GM12878 (cell line): ENCODE data around the gene ORMDL1. TPM values are rescaled to one million over a fixed set of nuclear protein-coding genes. Genes with fewer than 3 reads are reported as not detected.

Experiments used
- ATAC-seq: fragments of 200-7000 bp; cut with Tn5 transposase; 3 replicates; pipeline ENCODE4 v1.9.1; 2020; ENCODE audit warnings: mild to moderate bottlenecking, moderate library complexity
- BruUV-seq: library from RNA; stranded (reverse); fragments of 400-500 nt; replicated peaks from 2 replicates; lab custom pipeline; 2021; lab: Mats Ljungman, UMichigan
- CTCF ChIA-PET: fragments of 300-600 bp; sonication (Branson Sonifier 250); formaldehyde crosslinking; extraction: SDS; loops from one replicate; lab custom pipeline; 2021; ENCODE audit warnings: inconsistent platforms; lab: Yijun Ruan, JAX
- POLR2A ChIA-PET: fragments of 350-600 bp; formaldehyde crosslinking; extraction: SDS; loops from one replicate; lab custom pipeline; 2021; ENCODE audit warnings: inconsistent platforms; lab: Charles Lee
- RAD21 ChIA-PET: fragments of 300-600 bp; sonication (Branson Sonifier 250); formaldehyde crosslinking; loops from one replicate; lab custom pipeline; 2023; ENCODE audit warnings: antibody characterized with exemption; ENCODE audit not compliant: unreplicated experiment; lab: Charles Lee
- SMC1A ChIA-PET: fragments of 300-600 bp; sonication (Branson Sonifier 250); formaldehyde crosslinking; loops from one replicate; lab custom pipeline; 2023; ENCODE audit not compliant: unreplicated experiment, uncharacterized antibody; lab: Charles Lee
- DNase-seq: peaks from one replicate; pipeline ENCODE4 v3.0.0-alpha.2; 2011; ENCODE audit warnings: low read depth, low spot score
- FAIRE-seq: peaks from 3 replicates; lab custom pipeline; 2011; peaks lifted over from hg19 to GRCh38; lab: Jason Lieb, UNC
- H2AFZ ChIP-seq: 2 replicates; pipeline ENCODE4 v1.6.0; 2011; ENCODE audit warnings: low read depth, low read length, control low read depth; ENCODE audit not compliant: control insufficient read depth
- H3K27ac ChIP-seq: 2 replicates; pipeline ENCODE4 v1.5.1; 2011; ENCODE audit warnings: control low read depth; ENCODE audit not compliant: control insufficient read depth, insufficient read depth
- H3K27me3 ChIP-seq, 2 experiments: replicated peaks in 1 of 2; 2 replicates each; pipeline versions ENCODE4 v1.6.0 to v1.6.1; 2011; ENCODE audit warnings: low read length in 1 of 2; ENCODE audit not compliant: control insufficient read depth in 2 of 2, insufficient read depth in 2 of 2
- H3K36me3 ChIP-seq, 2 experiments: 2 replicates each; pipeline ENCODE4 v1.5.1; 2011; ENCODE audit warnings: low read length in 1 of 2; ENCODE audit not compliant: control insufficient read depth in 2 of 2, insufficient read depth in 2 of 2
- H3K4me1 ChIP-seq: 2 replicates; pipeline ENCODE4 v1.6.1; 2011; ENCODE audit warnings: mild to moderate bottlenecking, low read length, moderate library complexity, mixed read lengths; ENCODE audit not compliant: control insufficient read depth, insufficient read depth
- H3K4me2 ChIP-seq: 2 replicates; pipeline ENCODE4 v1.6.0; 2011; ENCODE audit warnings: control low read depth; ENCODE audit not compliant: control insufficient read depth, insufficient read depth
- H3K4me3 ChIP-seq: fragments of 200-600 bp; sonication (generic); 2 replicates; pipeline ENCODE4 v1.5.1; 2016
- H3K79me2 ChIP-seq: 2 replicates; pipeline ENCODE4 v1.6.0; 2011; ENCODE audit warnings: low read length; ENCODE audit not compliant: control insufficient read depth, insufficient read depth
- H3K9ac ChIP-seq: 2 replicates; pipeline ENCODE4 v1.8.0; 2011; ENCODE audit warnings: low read length, control low read depth, mixed read lengths; ENCODE audit not compliant: control insufficient read depth, insufficient read depth
- H3K9me3 ChIP-seq: replicated peaks from 3 replicates; pipeline ENCODE4 v1.5.1; 2011; ENCODE audit warnings: mild to moderate bottlenecking, low read length; ENCODE audit not compliant: control insufficient read depth, insufficient read depth
- H4K20me1 ChIP-seq: 2 replicates; pipeline ENCODE4 v1.6.0; 2011; ENCODE audit not compliant: control insufficient read depth, insufficient read depth
- ATF3 ChIP-seq: IDR thresholded peaks from 2 replicates; pipeline ENCODE4 v1.6.1; 2011; ENCODE audit warnings: low read depth, mild to moderate bottlenecking, low read length, moderate library complexity, borderline replicate concordance; ENCODE audit errors: extremely low read depth
- IKZF1 ChIP-seq: fragments of 450-650 bp; conservative IDR thresholded peaks from 2 replicates; pipeline ENCODE4 v1.6.1; 2017; ENCODE audit warnings: antibody characterized with exemption, mild to moderate bottlenecking
- IKZF2 ChIP-seq, 2 experiments: fragments of 450-650 bp; IDR thresholded peaks; 2 replicates each; pipeline ENCODE4 v1.6.1; 2017; ENCODE audit warnings: mild to moderate bottlenecking in 2 of 2, moderate library complexity in 2 of 2
- NBN ChIP-seq: fragments of 450-650 bp; IDR thresholded peaks from 2 replicates; pipeline ENCODE4 v1.6.1; 2016
- RAD51 ChIP-seq: fragments of 450-650 bp; IDR thresholded peaks from 2 replicates; pipeline ENCODE4 v1.6.1; 2016; ENCODE audit warnings: moderate library complexity, mild to moderate bottlenecking, inconsistent platforms
- REST ChIP-seq: IDR thresholded peaks from 2 replicates; pipeline ENCODE4 v1.6.1; 2012; ENCODE audit warnings: mild to moderate bottlenecking, low read depth, low read length
- TCF12 ChIP-seq: IDR thresholded peaks from 2 replicates; pipeline ENCODE4 v1.6.1; 2011; ENCODE audit warnings: low read depth, mild to moderate bottlenecking, low read length
- WRNIP1 ChIP-seq: IDR thresholded peaks from 2 replicates; pipeline ENCODE4 v1.6.1; 2011; ENCODE audit warnings: low read depth, low read length, improper control_type of control experiment, borderline replicate concordance
- ZBED1 ChIP-seq: IDR thresholded peaks from 2 replicates; pipeline ENCODE4 v1.6.1; 2016; ENCODE audit warnings: borderline replicate concordance
- ZBTB40 ChIP-seq: fragments of 450-650 bp; IDR thresholded peaks from 2 replicates; pipeline ENCODE4 v1.6.1; 2016; ENCODE audit warnings: mild to moderate bottlenecking, moderate library complexity, borderline replicate concordance
- ZNF274 ChIP-seq: IDR thresholded peaks from one replicate; pipeline ENCODE4 v1.8.0; 2011; ENCODE audit not compliant: insufficient read length, insufficient read depth
- WGBS: methylation state at CpG from one replicate; pipeline ENCODE4 v1.1.6; 2016; ENCODE audit warnings: low lambda C conversion rate; ENCODE audit not compliant: insufficient replicate concordance, insufficient coverage; ENCODE audit errors: missing lambda C conversion rate; 5-methylcytosine and 5-hydroxymethylcytosine counted together
- in situ Hi-C: fragments of 300-500 bp; cut with MboI; formaldehyde crosslinking; loops from 9 replicates; pipeline ENCODE4 v1.14.3; 2018; ENCODE audit warnings: mixed read lengths
- intact Hi-C: fragments of 100-400 bp; cut with micrococcal nuclease; formaldehyde crosslinking; loops from one replicate; pipeline ENCODE4 v1.14.2; 2022; ENCODE audit not compliant: unreplicated experiment
- polyA plus RNA-seq, 11 experiments: library from polyadenylated mRNA; depleted of rRNA in 4 of 11; unstranded in 6 of 11; stranded (reverse) in 5 of 11; fragments of >200 nt; fragmentation: Nextera tagmentation in 4 of 11; fragmentation: Illumina TruSeq in 1 of 11; extraction: Ambion mirVana in 4 of 11; extraction: Trizol in 1 of 11; gene quantifications; 1 replicate in 1 of 11; 2 replicates in 10 of 11; pipeline versions ENCODE4 v1.2.1 to v1.2.3, GENCODE V29; 2011 to 2016; ENCODE audit warnings: inconsistent platforms in 2 of 11, missing spikeins in 2 of 11, low read depth in 1 of 11
- total RNA-seq, 4 experiments: library from RNA; depleted of rRNA in 3 of 4; stranded (reverse); fragments of >200 nt in 3 of 4; fragmentation: Illumina TruSeq in 1 of 4; extraction: Trizol in 1 of 4; gene quantifications; 2 replicates each; pipeline versions ENCODE4 v1.2.1 to v1.2.3, GENCODE V29; 2013 to 2021

ORMDL1 gene
- total and polyA plus RNA-seq, 10 of the 15 experiments (the other 5 are each of a cell fraction or from before 2014, with no cell fraction given) = 62.6 to 161 (median 95.7) TPM

GRCh38 chr2:189830510-189830909 is 46.4 kb upstream of the ORMDL1 start:
- ChIA-PET CTCF (interaction anchor here (1.4 kb wide), 1 partner anchor 22 kb away, joined by 3 read pairs; no protein-coding TSS in a partner anchor), RAD21 (interaction anchor here (0.9 kb wide), 1 partner anchor 32 kb away, joined by 4 read pairs; no protein-coding TSS in a partner anchor)
- no peak for TF ChIP-seq TCF12
- no peak for TF ChIP-seq ZNF274
- no peak for TF ChIP-seq REST
- no peak for TF ChIP-seq ZBED1
- TF ChIP-seq RAD51 = no peak
- TF ChIP-seq ATF3 = no peak
- TF ChIP-seq NBN = no peak
- TF ChIP-seq WRNIP1 = no peak
- TF ChIP-seq IKZF1 = no peak
- no peak for TF ChIP-seq IKZF2 (IDR thresholded peaks at IDR 0.05)
- no peak for TF ChIP-seq ZBTB40
- TF ChIP-seq, all 136 proteins: peak for 0
- Histone ChIP-seq H3K36me3 (peaks cover 0 to 2% of the 10 kb centered on the region in 2 experiments; a peak in 1 of 4 replicates), H3K27me3 (no peaks in the 10 kb centered on the region), H4K20me1 (no peaks in the 10 kb centered on the region), H3K4me1 (no peaks in the 10 kb centered on the region), H3K79me2 (no peaks in the 10 kb centered on the region), H3K27ac (no peak overlapping the region), H2AFZ (no peak overlapping the region), H3K9me3 (no peaks in the 10 kb centered on the region), H3K9ac (no peak overlapping the region), H3K4me2 (no peak overlapping the region), H3K4me3 (no peak overlapping the region)
- FAIRE-seq (no peak), ATAC-seq (no peak), DNase-seq (no peak)
- intact Hi-C loops = no loop called here
- 93% methylated on average over 1 of the region's 1 CpG for WGBS
- no TSS peak for BruUV-seq
- SMC1A ChIA-PET = no interaction called here
- POLR2A ChIA-PET = interaction anchor here (0.6 to 1.4 kb wide), 2 partner anchors 12 to 72 kb away, joined by 3 read pairs; no protein-coding TSS in a partner anchor
- in situ Hi-C loops = no loop called here
